NCI-H2107 treated with DMSO at 0.1 percent for 48 hours (cell line): ENCODE measurements around the gene TMEM132D.

Experiments used
- DNase-seq: peaks from one replicate; lab custom pipeline; 2025; ENCODE audit not compliant: unreplicated experiment; lab: John Stamatoyannopoulos, UW

TMEM132D gene

GRCh38 chr12:129276361-129277060 is 627.3 kb downstream of the TMEM132D start:
- DNase-seq = no peak

GRCh38 chr12:129269756-129270495 is 633.9 kb downstream of the TMEM132D start:
- DNase-seq = no peak

- no peak for DNase-seq
These were observed 645.0 kb downstream of the TMEM132D start for GRCh38 chr12:129258781-129259318.

GRCh38 chr12:129257524-129257923 is 646.3 kb downstream of the TMEM132D start:
- no peak for DNase-seq

GRCh38 chr12:129246630-129247029 is 657.2 kb downstream of the TMEM132D start:
- no peak for DNase-seq

- DNase-seq = no peak
These were observed 658.1 kb downstream of the TMEM132D start for GRCh38 chr12:129245769-129246168.

- no peak for DNase-seq
These were observed 662.0 kb downstream of the TMEM132D start for GRCh38 chr12:129241852-129242251.

- no peak for DNase-seq
These were observed 665.9 kb downstream of the TMEM132D start for GRCh38 chr12:129237881-129238280.

GRCh38 chr12:129234209-129234608 is 669.6 kb downstream of the TMEM132D start:
- no peak for DNase-seq

GRCh38 chr12:129231491-129231890 is 672.3 kb downstream of the TMEM132D start:
- DNase-seq = no peak

GRCh38 chr12:129230995-129231394 is 672.8 kb downstream of the TMEM132D start:
- no peak for DNase-seq

GRCh38 chr12:129226851-129227250 is 677.0 kb downstream of the TMEM132D start:
- no peak for DNase-seq

- no peak for DNase-seq
These were observed 677.8 kb downstream of the TMEM132D start for GRCh38 chr12:129226005-129226404.

- DNase-seq = no peak
These were observed 688.3 kb downstream of the TMEM132D start for GRCh38 chr12:129215556-129215955.

- DNase-seq = no peak
These were observed 690.3 kb downstream of the TMEM132D start for GRCh38 chr12:129213551-129213950.

- no peak for DNase-seq
These were observed 691.8 kb downstream of the TMEM132D start for GRCh38 chr12:129211862-129212630.

- no peak for DNase-seq
These were observed 695.3 kb downstream of the TMEM132D start for GRCh38 chr12:129208566-129208965.

- DNase-seq = no peak
These were observed 696.7 kb downstream of the TMEM132D start for GRCh38 chr12:129207084-129207483.

GRCh38 chr12:129203456-129203855 is 700.4 kb downstream of the TMEM132D start:
- no peak for DNase-seq

GRCh38 chr12:129202109-129202814 is 701.6 kb downstream of the TMEM132D start:
- DNase-seq = no peak

- no peak for DNase-seq
These were observed 702.8 kb downstream of the TMEM132D start for GRCh38 chr12:129201029-129201428.
